SK-N-SH (cell line): ENCODE measurements around the gene SLC24A1. TPM values are rescaled to one million over a fixed set of nuclear protein-coding genes. Genes with fewer than 3 reads are reported as not detected.

Experiments
- CTCF ChIA-PET: fragments of 300-600, 350-600 bp; formaldehyde crosslinking; extraction: SDS; loops from one replicate; lab custom pipeline; 2021; lab: Yijun Ruan, JAX
- POLR2A ChIA-PET: fragments of 350-600 bp; sonication (Branson Sonifier 250); formaldehyde crosslinking; extraction: SDS; loops from one replicate; lab custom pipeline; 2020; ENCODE audit warnings: antibody characterized with exemption, inconsistent platforms; lab: Yijun Ruan, JAX
- DNase-seq: peaks from one replicate; pipeline ENCODE4 v3.0.0; 2012
- H2AFZ ChIP-seq: fragments of 200-600 bp; sonication (generic); 2 replicates; pipeline ENCODE4 v1.8.1; 2016; ENCODE audit warnings: antibody characterized with exemption, mild to moderate bottlenecking, low read depth
- H3F3A ChIP-seq: fragments of 200-600 bp; sonication (generic); replicated peaks from 2 replicates; pipeline ENCODE3; 2016; ENCODE audit warnings: antibody characterized with exemption, mild to moderate bottlenecking; ENCODE audit not compliant: insufficient read depth
- H3K27ac ChIP-seq, 2 experiments: fragments of 200-500 bp in 1 of 2; fragments of 200-600 bp in 1 of 2; sonication (Bioruptor generic) in 1 of 2; sonication (generic), shearing (Covaris generic) in 1 of 2; 2 replicates each; pipeline versions ENCODE4 v1.5.1 to v1.6.1; 2014 to 2016; ENCODE audit warnings: low read depth in 2 of 2, inconsistent platforms in 1 of 2, low read length in 1 of 2, mild to moderate bottlenecking in 1 of 2, mixed read lengths in 1 of 2
- H3K27me3 ChIP-seq: fragments of 200-600 bp; sonication (generic), shearing (Covaris generic); 2 replicates; pipeline ENCODE4 v1.6.1; 2016; ENCODE audit warnings: mixed run types; ENCODE audit not compliant: insufficient read depth
- H3K36me3 ChIP-seq, 2 experiments: fragments of 200-500 bp in 1 of 2; fragments of 200-600 bp in 1 of 2; sonication (Bioruptor generic) in 1 of 2; sonication (generic) in 1 of 2; replicated peaks in 1 of 2; 2 replicates each; pipeline versions ENCODE3 to v1.5.1; 2014 to 2016; ENCODE audit warnings: low read length in 1 of 2, mild to moderate bottlenecking in 1 of 2; ENCODE audit not compliant: insufficient read depth in 2 of 2, control insufficient read depth in 1 of 2
- H3K4me1 ChIP-seq, 2 experiments: fragments of 200-500 bp in 1 of 2; fragments of 200-600 bp in 1 of 2; sonication (Bioruptor generic) in 1 of 2; sonication (generic), shearing (Covaris generic) in 1 of 2; 2 replicates each; pipeline versions ENCODE4 v1.5.1 to v1.6.1; 2014 to 2016; ENCODE audit warnings: low read depth in 1 of 2, low read length in 1 of 2, mixed run types in 1 of 2; ENCODE audit not compliant: insufficient read depth in 2 of 2, control insufficient read depth in 1 of 2
- H3K4me2 ChIP-seq: fragments of 200-600 bp; sonication (generic), shearing (Covaris generic); 2 replicates; pipeline ENCODE4 v1.6.1; 2017; ENCODE audit warnings: mixed run types
- H3K4me3 ChIP-seq, 2 experiments: fragments of 200-500 bp in 1 of 2; fragments of 200-600 bp in 1 of 2; sonication (Bioruptor generic) in 1 of 2; sonication (generic), shearing (Covaris generic) in 1 of 2; 2 replicates each; pipeline versions ENCODE4 v1.5.1 to v1.8.1; 2014 to 2016; ENCODE audit warnings: low read depth in 2 of 2, inconsistent platforms in 1 of 2, low read length in 1 of 2, mild to moderate bottlenecking in 1 of 2, mixed read lengths in 1 of 2, moderate library complexity in 1 of 2
- H3K79me2 ChIP-seq: fragments of 200-600 bp; sonication (generic); 2 replicates; pipeline ENCODE4 v1.8.1; 2017; ENCODE audit warnings: mild to moderate bottlenecking; ENCODE audit not compliant: insufficient read depth
- H3K9ac ChIP-seq: fragments of 200-600 bp; sonication (generic); 2 replicates; pipeline ENCODE4 v1.6.1; 2017; ENCODE audit warnings: mixed run types
- H3K9me2 ChIP-seq: fragments of 200-600 bp; sonication (generic); 2 replicates; pipeline ENCODE4 v1.6.1; 2017; ENCODE audit warnings: mixed run types
- H3K9me3 ChIP-seq: fragments of 200-600 bp; sonication (generic); 2 replicates; pipeline ENCODE4 v1.6.1; 2017; ENCODE audit warnings: mixed run types, mild to moderate bottlenecking, moderate library complexity
- H4K20me1 ChIP-seq: fragments of 200-600 bp; sonication (generic); 2 replicates; pipeline ENCODE4 v1.6.1; 2017; ENCODE audit warnings: mild to moderate bottlenecking, mixed run types; ENCODE audit not compliant: insufficient read depth
- EP300 ChIP-seq, 2 experiments: IDR thresholded peaks; 2 replicates each; pipeline versions ENCODE4 v1.4.0 to v1.6.1; 2012; ENCODE audit warnings: borderline replicate concordance in 1 of 2, low read depth in 1 of 2, low read length in 1 of 2
- GABPA ChIP-seq: IDR thresholded peaks from 2 replicates; pipeline ENCODE4 v1.4.0; 2012; ENCODE audit warnings: low read depth, mild to moderate bottlenecking
- MEF2A ChIP-seq: IDR thresholded peaks from 2 replicates; pipeline ENCODE4 v1.4.0; 2012; ENCODE audit warnings: low read depth, borderline replicate concordance
- NFIC ChIP-seq: IDR thresholded peaks from 2 replicates; pipeline ENCODE4 v1.4.0; 2012; ENCODE audit warnings: borderline replicate concordance
- POLR2AphosphoS5 ChIP-seq: IDR thresholded peaks from 2 replicates; pipeline ENCODE4 v1.6.1; 2012; ENCODE audit warnings: low read depth, low read length
- SIN3A ChIP-seq: IDR thresholded peaks from 2 replicates; pipeline ENCODE4 v1.6.1; 2012; ENCODE audit warnings: low read depth, mild to moderate bottlenecking, low read length, moderate library complexity, borderline replicate concordance
- TCF12 ChIP-seq: IDR thresholded peaks from 2 replicates; pipeline ENCODE4 v1.4.0; 2012
- WGBS: methylation state at CpG from one replicate; pipeline ENCODE4 v1.1.6; 2017; ENCODE audit warnings: low lambda C conversion rate; 5-methylcytosine and 5-hydroxymethylcytosine counted together
- polyA plus RNA-seq, 3 experiments: library from polyadenylated mRNA; depleted of rRNA; stranded (reverse); fragments of >200 nt; gene quantifications; 2 replicates each; pipeline ENCODE4 v1.2.3, GENCODE V29; 2012
- TF ChIP-seq, protein P1 (sequence below): IDR thresholded peaks from 2 replicates; pipeline ENCODE4; 2012
- TF ChIP-seq, protein P2 (sequence below): IDR thresholded peaks from 2 replicates; pipeline ENCODE4 v1.4.0; 2012; ENCODE audit warnings: low read depth
- TF ChIP-seq, protein P3 (sequence below): fragments of 200-600 bp; sonication (generic); IDR thresholded peaks from 2 replicates; pipeline ENCODE4 v1.6.1; 2017; ENCODE audit warnings: antibody characterized with exemption, mild to moderate bottlenecking, moderate library complexity

SLC24A1 gene
- polyA plus RNA-seq, 1 of the 3 experiments (the other 2 are of a cell fraction) = 7.7 TPM

DNA sequence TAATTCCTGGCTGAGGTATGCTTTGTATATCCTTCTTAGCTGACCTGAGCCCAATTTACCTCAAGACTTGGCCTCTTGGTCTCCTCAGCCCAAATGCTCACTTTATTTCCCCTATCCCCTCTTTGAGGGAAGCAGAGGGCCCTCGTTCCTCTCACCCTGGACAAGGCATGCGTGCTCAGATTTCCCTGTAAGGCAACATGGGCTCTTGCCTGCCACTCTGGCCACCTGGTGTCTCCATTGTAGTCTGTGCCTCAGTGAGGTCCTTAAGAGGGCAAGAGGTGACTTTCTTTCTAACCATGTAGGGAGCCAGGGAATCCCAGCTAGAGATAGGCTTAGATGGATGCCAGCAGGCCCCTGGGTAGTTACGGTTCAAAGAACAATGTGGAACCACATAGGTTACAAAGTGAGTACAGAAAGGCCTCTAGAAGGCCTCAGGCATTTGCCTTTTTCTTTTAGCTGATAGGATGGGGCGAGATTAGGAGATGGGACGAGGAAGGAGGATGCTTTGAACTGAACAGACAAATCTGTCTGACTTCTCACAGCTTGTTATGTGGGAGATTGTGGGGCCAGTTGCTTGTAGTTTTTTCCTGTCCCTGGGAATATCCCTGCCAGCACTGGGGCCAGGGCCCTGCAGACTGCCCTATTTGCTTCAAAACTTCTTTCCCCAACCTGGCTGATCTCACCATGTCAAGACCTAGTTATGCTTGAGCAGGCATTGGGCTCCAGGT, 9.7 kb upstream of the SLC24A1 start (continued):
- TF ChIP-seq, protein P1, sequence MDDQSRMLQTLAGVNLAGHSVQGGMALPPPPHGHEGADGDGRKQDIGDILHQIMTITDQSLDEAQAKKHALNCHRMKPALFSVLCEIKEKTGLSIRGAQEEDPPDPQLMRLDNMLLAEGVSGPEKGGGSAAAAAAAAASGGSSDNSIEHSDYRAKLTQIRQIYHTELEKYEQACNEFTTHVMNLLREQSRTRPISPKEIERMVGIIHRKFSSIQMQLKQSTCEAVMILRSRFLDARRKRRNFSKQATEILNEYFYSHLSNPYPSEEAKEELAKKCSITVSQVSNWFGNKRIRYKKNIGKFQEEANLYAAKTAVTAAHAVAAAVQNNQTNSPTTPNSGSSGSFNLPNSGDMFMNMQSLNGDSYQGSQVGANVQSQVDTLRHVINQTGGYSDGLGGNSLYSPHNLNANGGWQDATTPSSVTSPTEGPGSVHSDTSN = no peak
- TF ChIP-seq, protein P2, sequence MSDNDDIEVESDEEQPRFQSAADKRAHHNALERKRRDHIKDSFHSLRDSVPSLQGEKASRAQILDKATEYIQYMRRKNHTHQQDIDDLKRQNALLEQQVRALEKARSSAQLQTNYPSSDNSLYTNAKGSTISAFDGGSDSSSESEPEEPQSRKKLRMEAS = no peak
- TF ChIP-seq GABPA = no peak
- TF ChIP-seq, all 33 proteins: peak for 0

DNA sequence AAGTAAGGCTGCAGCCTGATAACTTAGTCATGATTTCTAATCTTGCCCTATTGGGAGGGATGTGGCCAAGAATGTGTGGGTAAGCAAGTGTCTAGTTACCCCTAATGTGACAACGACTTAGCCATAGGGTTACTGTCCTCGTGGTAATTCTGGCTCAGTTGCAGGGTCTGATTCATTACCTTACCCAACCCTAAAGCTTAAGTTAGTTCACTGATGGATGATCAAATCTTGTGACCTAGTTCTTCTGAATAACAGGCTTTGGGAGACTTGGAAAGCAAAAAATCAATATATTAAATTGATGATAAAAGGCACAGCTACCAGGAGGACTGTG, 9.2 kb upstream of the SLC24A1 start:
- POLR2A ChIA-PET = interaction anchor here (0.9 kb wide), 1 partner anchor 257 kb away, joined by 3 read pairs; the partner anchor contains the start of gene RAB11A
- no peak overlapping the region for H3K27ac ChIP-seq
- no peak overlapping the region for H2AFZ ChIP-seq
- H3K36me3 ChIP-seq = peaks cover 0 to 7% of the 10 kb centered on the region in 2 experiments
- H3K79me2 ChIP-seq = peaks cover 39% of the 10 kb centered on the region
- H3K9me2 ChIP-seq = no peaks in the 10 kb centered on the region
- no peaks in the 10 kb centered on the region for H3K27me3 ChIP-seq
- no peaks in the 10 kb centered on the region for H4K20me1 ChIP-seq
- CTCF ChIA-PET = interaction anchor here (1.4 to 3.2 kb wide), 6 partner anchors 11 to 257 kb away, joined by 4 to 23 read pairs (median 7); partner anchors contain the start of gene RAB11A
- H3K4me1 ChIP-seq = peaks cover 14 to 16% of the 10 kb centered on the region in 2 experiments; a peak in 3 of 4 replicates
- H3K4me3 ChIP-seq = no peak overlapping the region; a peak in 1 of 4 replicates
- peaks cover 10% of the 10 kb centered on the region for H3F3A ChIP-seq
- H3K9ac ChIP-seq = no peak overlapping the region
- 49% methylated on average over 2 of the region's 2 CpGs for WGBS
- H3K4me2 ChIP-seq = peak overlapping the region; percentile 96; the same call in 1 of the 2 replicates
- no peak for DNase-seq
- TF ChIP-seq POLR2AphosphoS5 (no peak), GABPA (no peak), MEF2A (no peak), NFIC (no peak), EP300 (IDR thresholded peaks at IDR 0.05; ENCODE audit: borderline replicate concordance in 1 of 2, low read depth in 1 of 2, low read length in 1 of 2) (no peak), TCF12 (no peak), SIN3A (no peak)
- TF ChIP-seq, protein P2 = no peak
- TF ChIP-seq, protein P3, sequence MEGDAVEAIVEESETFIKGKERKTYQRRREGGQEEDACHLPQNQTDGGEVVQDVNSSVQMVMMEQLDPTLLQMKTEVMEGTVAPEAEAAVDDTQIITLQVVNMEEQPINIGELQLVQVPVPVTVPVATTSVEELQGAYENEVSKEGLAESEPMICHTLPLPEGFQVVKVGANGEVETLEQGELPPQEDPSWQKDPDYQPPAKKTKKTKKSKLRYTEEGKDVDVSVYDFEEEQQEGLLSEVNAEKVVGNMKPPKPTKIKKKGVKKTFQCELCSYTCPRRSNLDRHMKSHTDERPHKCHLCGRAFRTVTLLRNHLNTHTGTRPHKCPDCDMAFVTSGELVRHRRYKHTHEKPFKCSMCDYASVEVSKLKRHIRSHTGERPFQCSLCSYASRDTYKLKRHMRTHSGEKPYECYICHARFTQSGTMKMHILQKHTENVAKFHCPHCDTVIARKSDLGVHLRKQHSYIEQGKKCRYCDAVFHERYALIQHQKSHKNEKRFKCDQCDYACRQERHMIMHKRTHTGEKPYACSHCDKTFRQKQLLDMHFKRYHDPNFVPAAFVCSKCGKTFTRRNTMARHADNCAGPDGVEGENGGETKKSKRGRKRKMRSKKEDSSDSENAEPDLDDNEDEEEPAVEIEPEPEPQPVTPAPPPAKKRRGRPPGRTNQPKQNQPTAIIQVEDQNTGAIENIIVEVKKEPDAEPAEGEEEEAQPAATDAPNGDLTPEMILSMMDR = no peak
- no peaks in the 10 kb centered on the region for H3K9me3 ChIP-seq
